Lung (tissue), 12 donors: Measurements from ENCODE around the gene CIB2. TPM values are rescaled to one million over a fixed set of nuclear protein-coding genes. Genes with fewer than 3 reads are reported as not detected.
"Not testable (repeated sequence)": the region's sequence is repeated elsewhere in the genome, so short reads cannot be mapped to it uniquely, and the experiment has no call there.

Experiments
- ATAC-seq: fragments of 200-7000 bp; cut with Tn5 transposase; one replicate; pipeline ENCODE4 v1.9.1; 2020; ENCODE audit warnings: moderate number of reproducible peaks; ENCODE audit not compliant: insufficient read depth, low FRiP score
- DNase-seq, 3 donors: peaks; one replicate each; pipeline ENCODE4 v3.0.0-alpha.2; 2013 to 2017
- H3K27ac ChIP-seq, 2 donors: one replicate each; pipeline ENCODE4 v1.5.1; 2013; ENCODE audit warnings: mild to moderate bottlenecking in 2 of 2, moderate library complexity in 2 of 2, control low read depth in 1 of 2, inconsistent platforms in 1 of 2, low read depth in 1 of 2, low read length in 1 of 2
- H3K27me3 ChIP-seq, 3 donors: one replicate each; pipeline ENCODE4 v1.5.1; 2013; ENCODE audit warnings: low read length in 2 of 3; ENCODE audit not compliant: control insufficient read depth in 3 of 3, insufficient read depth in 3 of 3
- H3K36me3 ChIP-seq, 4 donors: one replicate each; pipeline ENCODE4 v1.5.1; 2013; ENCODE audit warnings: low read length in 4 of 4, mild to moderate bottlenecking in 1 of 4, moderate library complexity in 1 of 4; ENCODE audit not compliant: control insufficient read depth in 4 of 4, insufficient read depth in 4 of 4
- H3K4me1 ChIP-seq, 5 donors: one replicate each; pipeline ENCODE4 v1.5.1; 2013; ENCODE audit warnings: low read length in 5 of 5, mild to moderate bottlenecking in 2 of 5, moderate library complexity in 1 of 5; ENCODE audit not compliant: control insufficient read depth in 5 of 5, insufficient read depth in 5 of 5
- H3K4me3 ChIP-seq: one replicate; pipeline ENCODE4 v1.5.1; 2013; ENCODE audit warnings: mild to moderate bottlenecking, control low read depth, moderate library complexity
- H3K9ac ChIP-seq, 2 donors: one replicate each; pipeline ENCODE4 v1.5.1; 2013; ENCODE audit warnings: low read length in 2 of 2, control low read depth in 1 of 2; ENCODE audit not compliant: insufficient read depth in 1 of 2
- H3K9me3 ChIP-seq, 4 donors: one replicate each; pipeline ENCODE4 v1.5.1; 2013; ENCODE audit warnings: low read length in 3 of 4, mild to moderate bottlenecking in 1 of 4, moderate library complexity in 1 of 4; ENCODE audit not compliant: control insufficient read depth in 4 of 4, insufficient read depth in 3 of 4
- WGBS, 2 donors: extraction: QIAGEN DNeasy Blood & Tissue Kit; methylation state at CpG; one replicate each; pipeline ENCODE4 v1.1.7; 2013; 5-methylcytosine and 5-hydroxymethylcytosine counted together
- polyA plus RNA-seq, 2 donors: library from polyadenylated mRNA; stranded (reverse); fragments of 200-250 nt; gene quantifications; one replicate each; pipeline ENCODE4 v1.2.1, GENCODE V29; 2013
- total RNA-seq, 2 donors: library from RNA; depleted of rRNA in 1 of 2; stranded (reverse); fragments of >200 nt in 1 of 2; gene quantifications; one replicate each; pipeline ENCODE4 v1.2.1, GENCODE V29; 2014 to 2021
- TF ChIP-seq, protein P1 (sequence below): IDR thresholded peaks from 2 replicates; pipeline ENCODE4 v1.5.1; 2012; ENCODE audit warnings: mild to moderate bottlenecking; ENCODE audit errors: control extremely low read depth, extremely low read depth
- donor health status: control.
- donor health status: control.
- donor health status: Bipolar disorder and iron deficiency.
- donor health status: healthy.
- donor health status: DM: yes; HTN: yes; CAD: no.

Gene CIB2
- total and polyA plus RNA-seq, 4 donors, result 0.95 to 9.8 (median 2.1) TPM

DNA sequence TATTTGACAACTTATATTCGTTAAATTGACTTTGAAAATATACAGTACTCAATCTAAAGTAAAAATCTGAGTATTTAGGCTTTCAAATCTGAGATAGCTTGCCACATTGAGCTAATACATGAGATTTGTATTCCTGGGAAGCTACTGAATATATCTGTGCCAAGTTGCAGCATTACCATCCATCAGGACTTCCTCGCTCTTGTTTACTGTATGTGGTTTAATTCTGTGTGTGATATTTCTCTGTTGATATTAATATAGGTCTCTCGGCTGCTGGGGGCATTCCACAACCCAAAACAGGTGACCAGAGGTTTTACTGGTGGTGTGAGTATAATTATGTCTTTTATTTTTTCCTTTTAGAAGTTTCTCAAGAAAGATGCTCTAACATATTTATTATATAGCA, 23.7 kb upstream of the CIB2 start:
- DNase-seq, result no peak

DNA sequence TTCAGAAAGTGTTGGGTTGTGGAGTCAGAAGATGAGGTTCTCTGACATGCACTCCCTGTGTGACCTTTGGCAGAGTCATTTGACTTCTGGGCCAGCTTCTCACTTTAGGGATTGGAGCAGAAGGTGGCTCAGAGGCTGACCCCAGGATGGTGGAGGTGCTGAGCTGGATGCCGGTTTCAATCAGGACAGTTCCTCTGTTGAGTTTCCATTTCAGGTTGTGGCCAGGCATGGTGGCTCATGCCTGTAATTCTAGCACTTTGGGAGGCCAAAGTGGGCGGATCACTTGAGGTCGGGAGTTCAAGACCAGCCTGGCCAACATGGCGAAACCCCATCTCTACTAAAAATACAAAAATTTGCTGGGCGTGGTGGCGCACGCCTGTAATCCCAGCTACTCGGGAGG, 19.8 kb upstream of the CIB2 start:
- DNase-seq, H3K27me3 ChIP-seq, H3K9ac ChIP-seq, H3K4me3 ChIP-seq, ATAC-seq, H3K36me3 ChIP-seq, H3K9me3 ChIP-seq: not testable (repeated sequence)
- WGBS, 2 donors, result 92 to 93% methylated on average over 8 of the region's 8 CpGs
- Histone ChIP-seq H3K27ac (peak overlapping the region in 1 of 2 donors; percentile 17), H3K4me1 (peaks cover 0 to 22% (median 10%) of the 10 kb centered on the region in 5 donors)

More for the DNA sequence above, 23.7 kb upstream of the CIB2 start:
- ATAC-seq, result no peak
- H3K27ac ChIP-seq, result no peak overlapping the region
- TF ChIP-seq, protein P1, sequence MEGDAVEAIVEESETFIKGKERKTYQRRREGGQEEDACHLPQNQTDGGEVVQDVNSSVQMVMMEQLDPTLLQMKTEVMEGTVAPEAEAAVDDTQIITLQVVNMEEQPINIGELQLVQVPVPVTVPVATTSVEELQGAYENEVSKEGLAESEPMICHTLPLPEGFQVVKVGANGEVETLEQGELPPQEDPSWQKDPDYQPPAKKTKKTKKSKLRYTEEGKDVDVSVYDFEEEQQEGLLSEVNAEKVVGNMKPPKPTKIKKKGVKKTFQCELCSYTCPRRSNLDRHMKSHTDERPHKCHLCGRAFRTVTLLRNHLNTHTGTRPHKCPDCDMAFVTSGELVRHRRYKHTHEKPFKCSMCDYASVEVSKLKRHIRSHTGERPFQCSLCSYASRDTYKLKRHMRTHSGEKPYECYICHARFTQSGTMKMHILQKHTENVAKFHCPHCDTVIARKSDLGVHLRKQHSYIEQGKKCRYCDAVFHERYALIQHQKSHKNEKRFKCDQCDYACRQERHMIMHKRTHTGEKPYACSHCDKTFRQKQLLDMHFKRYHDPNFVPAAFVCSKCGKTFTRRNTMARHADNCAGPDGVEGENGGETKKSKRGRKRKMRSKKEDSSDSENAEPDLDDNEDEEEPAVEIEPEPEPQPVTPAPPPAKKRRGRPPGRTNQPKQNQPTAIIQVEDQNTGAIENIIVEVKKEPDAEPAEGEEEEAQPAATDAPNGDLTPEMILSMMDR, result no peak
- no peaks in the 10 kb centered on the region for H3K9me3 ChIP-seq
- H3K4me1 ChIP-seq, result peaks cover 4 to 15% (median 8%) of the 10 kb centered on the region in 5 donors
- WGBS, 2 donors, result 75 to 85% methylated on average over 3 of the region's 3 CpGs
- peak overlapping the region in 1 of 2 donors; percentile 11 for H3K9ac ChIP-seq
- no peak overlapping the region for H3K4me3 ChIP-seq
- peaks cover 0 to 29% (median 6%) of the 10 kb centered on the region in 4 donors for H3K36me3 ChIP-seq
- no peaks in the 10 kb centered on the region for H3K27me3 ChIP-seq

DNA sequence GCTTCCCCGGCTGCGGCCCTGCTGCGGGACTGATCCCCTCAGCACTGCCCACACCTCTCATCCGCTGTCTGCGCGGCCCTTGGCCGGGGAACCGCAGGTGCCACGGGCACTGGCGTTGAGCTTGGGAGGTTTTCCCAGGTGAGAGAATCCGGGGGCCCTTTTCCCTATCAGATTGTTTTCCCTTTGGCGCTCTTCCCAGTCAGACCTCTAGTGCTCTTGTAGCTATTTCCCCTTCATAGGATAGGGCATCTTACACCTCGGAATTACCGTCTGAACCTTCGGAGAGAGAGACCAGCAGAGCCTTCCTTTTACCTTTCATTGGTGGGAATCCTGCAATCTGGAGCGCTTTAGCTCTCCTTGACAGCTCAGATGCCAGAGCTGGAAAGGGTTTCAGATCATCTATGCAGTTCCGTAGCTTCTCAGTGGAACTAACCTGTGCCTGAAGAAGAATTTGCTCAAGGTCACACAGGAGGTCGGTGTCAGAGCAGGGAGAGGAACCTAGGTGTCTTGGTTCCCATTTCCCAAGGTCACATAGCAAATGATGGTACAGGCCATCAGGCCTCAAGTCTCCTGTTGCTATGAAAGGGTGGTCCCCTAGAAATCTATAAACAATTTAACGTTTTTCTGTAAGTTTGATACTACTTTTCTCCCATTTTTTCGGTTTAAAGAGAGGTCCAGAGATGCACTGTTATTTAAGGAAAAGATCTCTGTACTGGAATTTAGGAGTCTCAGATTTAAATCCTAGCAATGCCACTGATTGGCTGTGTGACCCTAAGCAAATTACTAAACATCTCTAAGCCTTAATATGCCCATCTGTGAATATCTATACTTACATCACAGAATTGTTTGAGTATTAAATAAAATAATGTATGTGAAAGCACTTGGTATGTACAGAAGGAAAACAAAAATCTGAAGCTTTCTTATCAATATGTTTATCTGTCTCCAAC, 18.8 kb upstream of the CIB2 start:
- peak overlapping the region in 1 of 2 donors; percentile 75 for H3K9ac ChIP-seq
- DNase-seq (peak; percentile 40 to 67 (median 58)), ATAC-seq (peak; percentile 30)
- 15% methylated on average over 20 of the region's 20 CpGs for WGBS, 2 donors
- no peaks in the 10 kb centered on the region for H3K27me3 ChIP-seq
- TF ChIP-seq, protein P1, result no peak
- H3K36me3 ChIP-seq, result peaks cover 0 to 2% (median 0%) of the 10 kb centered on the region in 4 donors
- peak overlapping the region; percentile 69 for H3K4me3 ChIP-seq
- peak overlapping the region; percentile 89 to 95 for H3K27ac ChIP-seq
- H3K9me3 ChIP-seq, result no peaks in the 10 kb centered on the region
- H3K4me1 ChIP-seq, result peaks cover 0 to 15% (median 7%) of the 10 kb centered on the region in 5 donors

DNA sequence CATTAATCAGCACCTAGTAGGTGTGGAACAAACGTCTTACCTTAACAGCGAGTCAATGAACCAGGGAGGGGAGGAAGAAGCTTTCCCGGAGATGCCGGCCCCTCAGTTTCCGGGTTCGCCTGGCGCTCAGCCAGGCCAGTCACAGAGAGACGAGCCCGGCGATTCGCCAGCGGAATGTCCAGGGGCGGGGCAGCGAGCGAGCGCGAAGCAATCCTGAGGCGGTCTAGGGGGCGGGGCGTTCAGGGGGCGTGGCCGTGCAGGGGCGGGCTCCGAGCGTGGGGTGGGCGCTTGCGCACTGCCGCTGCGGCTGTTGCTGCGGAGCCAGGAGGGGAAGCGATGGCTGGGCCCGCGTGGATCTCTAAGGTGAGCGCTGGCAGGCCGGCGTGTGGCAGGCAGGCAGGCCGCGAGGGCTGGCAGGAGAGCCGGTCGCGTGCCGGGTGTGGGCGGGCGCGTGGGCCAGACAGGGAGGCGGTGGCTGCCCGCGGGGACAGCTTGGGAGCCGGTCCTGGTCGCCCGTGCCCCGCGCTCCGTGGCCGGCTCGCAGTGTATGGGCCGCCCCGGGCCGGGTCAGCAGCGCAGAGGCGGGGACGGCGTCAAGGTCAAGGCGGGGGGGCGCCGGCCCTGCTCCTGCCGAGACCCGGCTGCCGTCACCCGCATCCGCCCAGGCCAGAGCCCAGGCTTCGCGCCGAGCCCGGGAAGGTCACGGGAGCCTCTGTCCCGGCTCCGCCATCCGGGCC, 18.0 kb upstream of the CIB2 start, which contains the start of gene IDH3A:
IDH3A (plus strand) TSS at position 295 of the 737 bp plus-strand sequence; CDS start at position 337, 42 bp downstream.
- Histone ChIP-seq H3K4me3 (peak within 1 kb of the TSS; percentile 69), H3K27me3 (no peaks in the 10 kb centered on the region), H3K36me3 (no peaks in the 10 kb centered on the region), H3K27ac (peak within 1 kb of the TSS; percentile 89 to 95), H3K4me1 (peaks cover 0 to 15% (median 5%) of the 10 kb centered on the region in 5 donors), H3K9me3 (no peaks in the 10 kb centered on the region), H3K9ac (peak within 1 kb of the TSS in 1 of 2 donors; percentile 75)
- peak; percentile 100 for ATAC-seq
- TF ChIP-seq, protein P1, result no peak
- WGBS, 2 donors, result 0% methylated on average over 61 to 79 of the region's 79 CpGs
- DNase-seq, result peak; percentile 98 to 99 (median 99)
